NCI-H526 treated with DMSO at 0.1 percent for 48 hours (cell line): Measurements from ENCODE around the gene SDK2.
A peak's percentile ranks its signal among the peaks of the same experiment; 100 is the strongest.
"Not testable (repeated sequence)": the region's sequence is repeated elsewhere in the genome, so short reads cannot be mapped to it uniquely, and the experiment has no call there.

ENCODE experiments used
- DNase-seq: peaks from one replicate; lab custom pipeline; 2025; lab: John Stamatoyannopoulos, UW

The SDK2 gene

DNA sequence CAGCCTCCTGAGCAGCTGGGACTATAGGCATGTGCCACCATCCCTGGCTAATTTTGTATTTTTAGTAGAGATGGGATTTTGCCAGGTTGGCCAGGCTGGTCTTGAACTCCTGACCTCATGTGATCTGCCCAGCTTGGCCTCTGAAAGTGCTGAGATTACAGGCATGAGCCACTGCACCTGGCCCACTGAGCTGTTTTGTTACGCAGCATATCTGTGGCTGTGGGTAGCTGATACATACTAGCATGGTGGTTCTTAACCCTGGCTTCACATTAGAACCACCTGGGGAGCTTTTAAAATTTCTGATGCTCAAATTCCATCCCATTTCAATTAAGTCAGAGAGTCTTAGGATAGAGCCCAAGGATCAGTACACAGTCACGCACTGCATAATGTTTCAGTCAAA lies 190.8 kb downstream of the SDK2 start:
- not testable (repeated sequence) for DNase-seq

DNA sequence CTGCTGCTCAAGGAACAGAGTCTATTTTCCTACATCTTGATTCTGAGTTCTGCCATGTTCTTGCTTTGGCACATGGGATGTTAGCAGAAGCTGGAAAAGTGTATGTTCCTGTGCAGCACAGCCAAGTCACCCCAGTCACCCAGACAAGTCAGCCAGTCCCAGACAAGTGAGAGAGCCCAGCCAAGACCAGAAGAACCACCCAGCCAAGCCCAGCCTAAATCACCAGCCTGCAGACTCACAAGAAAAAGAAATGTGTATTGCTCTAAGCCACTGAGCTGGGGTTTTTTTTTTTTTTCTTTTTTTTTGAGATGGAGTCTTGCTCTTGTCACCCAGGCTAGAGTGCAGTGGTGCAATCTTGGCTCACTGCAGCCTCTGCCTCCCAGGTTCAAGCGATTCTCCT lies 191.2 kb downstream of the SDK2 start:
- no peak for DNase-seq

DNA sequence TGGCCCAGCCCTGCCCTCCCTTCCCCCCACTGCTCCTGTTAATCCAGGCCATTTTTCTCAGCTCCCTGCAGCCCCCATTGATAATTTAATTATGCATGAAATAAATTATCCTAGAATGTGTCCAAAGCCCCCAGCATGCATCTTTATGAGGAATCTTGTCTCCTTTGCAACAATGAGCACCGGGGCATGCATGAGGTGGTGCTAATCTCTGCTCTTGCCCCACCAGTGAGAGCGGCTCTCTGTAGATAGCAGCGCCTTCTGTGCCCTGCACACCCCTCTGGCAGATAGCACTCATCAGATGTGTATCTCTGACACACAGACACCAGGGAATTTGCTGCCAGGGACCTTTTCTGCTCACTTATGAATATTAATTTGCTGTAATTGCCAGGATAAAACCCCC lies 192.2 kb downstream of the SDK2 start:
- no peak for DNase-seq

DNA sequence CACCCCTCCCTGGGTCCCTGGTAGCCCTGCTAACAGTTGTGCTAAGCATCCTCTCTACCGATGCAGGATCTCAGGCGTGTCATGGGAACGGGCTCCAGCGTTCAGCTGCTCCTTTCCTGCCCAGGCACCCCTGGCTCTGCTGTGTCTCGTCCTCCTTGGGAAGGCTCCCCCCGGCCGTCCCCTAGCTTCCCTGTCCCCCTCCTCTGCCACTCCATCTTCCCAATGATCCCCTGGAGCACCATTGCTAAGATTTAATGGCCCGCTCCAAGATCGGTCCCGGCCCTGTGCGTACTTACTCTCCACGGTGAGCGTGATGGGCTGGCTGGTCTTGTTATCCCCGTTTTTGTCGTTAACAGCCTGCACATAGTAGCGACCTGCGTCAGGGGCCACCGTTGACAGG lies 196.9 kb downstream of the SDK2 start:
- no peak for DNase-seq

DNA sequence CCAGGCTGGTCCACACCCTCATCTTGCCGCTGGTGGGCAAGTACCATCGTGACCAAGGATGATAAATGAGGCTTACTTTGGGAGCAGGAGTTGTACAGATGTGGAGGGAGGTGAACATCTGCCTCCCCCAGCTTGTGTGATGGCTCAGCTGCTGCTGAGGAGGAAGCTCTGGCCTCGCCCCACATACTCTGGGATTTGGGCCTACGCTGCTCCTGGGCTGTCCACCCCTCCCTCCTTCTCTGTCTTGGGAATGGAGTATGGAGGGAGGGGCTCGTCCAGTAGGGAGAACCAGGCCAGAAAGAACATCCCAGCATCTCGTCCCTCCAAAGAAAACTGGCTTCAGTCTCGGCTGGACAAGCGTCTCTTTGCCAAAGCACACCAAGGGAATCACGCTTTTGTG lies 197.6 kb downstream of the SDK2 start:
- no peak for DNase-seq

GRCh38 chr17:73445466-73445865 lies 198.8 kb downstream of the SDK2 start:
- no peak for DNase-seq

- no peak for DNase-seq
These were observed 200.2 kb downstream of the SDK2 start for GRCh38 chr17:73444021-73444420.

GRCh38 chr17:73439597-73439996 lies 204.6 kb downstream of the SDK2 start:
- no peak for DNase-seq

DNA sequence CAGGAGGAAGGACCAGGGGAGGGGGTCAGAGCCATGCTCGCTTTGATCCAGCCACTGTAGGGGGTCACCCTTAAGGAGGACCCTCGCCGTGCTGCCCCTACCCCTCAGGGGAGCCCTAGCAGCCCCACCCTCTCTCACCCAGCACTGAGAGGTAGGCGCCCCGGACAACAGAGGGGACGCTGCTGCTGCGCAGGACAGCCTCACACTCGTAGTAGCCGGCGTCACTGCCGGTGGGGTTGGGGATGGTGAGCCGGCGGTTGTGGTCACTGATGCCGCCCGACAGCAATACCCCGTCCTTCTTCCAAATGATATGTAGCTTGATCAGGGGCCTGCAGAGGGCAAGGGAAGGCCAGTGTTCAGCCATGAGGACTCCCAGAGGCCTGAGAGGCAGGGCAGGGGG lies 206.4 kb downstream of the SDK2 start:
- DNase-seq = no peak

DNA sequence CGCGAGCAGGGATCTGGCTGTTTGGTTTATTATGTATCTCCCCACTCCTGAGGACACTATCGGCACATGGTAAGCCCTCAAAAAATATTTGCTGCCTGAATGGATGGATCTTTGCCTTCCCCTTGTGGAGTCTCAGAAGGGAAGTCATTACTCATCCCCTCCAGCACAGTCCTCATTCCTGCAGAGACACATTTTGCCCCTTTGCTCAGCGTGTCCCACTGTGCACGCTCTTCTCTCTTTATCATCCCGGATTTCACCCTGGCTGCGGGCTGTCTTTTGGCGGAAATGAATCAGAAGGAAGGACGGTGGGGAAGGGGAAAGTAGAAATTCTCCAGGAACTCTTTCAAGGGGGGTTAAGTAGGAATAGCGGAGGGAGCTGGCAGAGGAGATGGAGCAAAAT lies 207.3 kb downstream of the SDK2 start:
- DNase-seq = no peak

- DNase-seq = no peak
These were observed 208.8 kb downstream of the SDK2 start for GRCh38 chr17:73435412-73435811.

- no peak for DNase-seq
These were observed 210.1 kb downstream of the SDK2 start for GRCh38 chr17:73434154-73434553.

DNA sequence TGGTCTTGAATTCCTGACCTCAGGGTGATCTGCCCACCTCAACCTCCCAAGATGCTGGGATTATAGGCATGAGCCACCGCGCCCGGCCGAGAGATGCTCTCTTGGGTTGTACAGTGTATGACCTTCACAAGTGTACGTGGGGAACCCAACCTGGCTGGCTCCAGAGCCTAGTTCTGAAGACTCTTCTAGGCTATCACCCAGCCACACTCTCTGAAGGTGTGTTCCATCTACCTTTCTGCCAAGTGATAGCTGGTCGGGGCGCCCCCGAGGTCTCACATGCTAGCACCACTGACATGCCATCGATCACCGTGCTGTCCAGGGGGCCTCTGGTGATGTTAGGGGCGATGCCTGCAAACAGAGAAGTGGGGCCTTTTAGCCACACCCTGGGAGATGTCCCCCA lies 210.7 kb downstream of the SDK2 start:
- DNase-seq = no peak

- no peak for DNase-seq
These were observed 211.5 kb downstream of the SDK2 start for GRCh38 chr17:73432624-73433190.

- no peak for DNase-seq
These were observed 212.6 kb downstream of the SDK2 start for GRCh38 chr17:73431401-73432205.

GRCh38 chr17:73430848-73431247 lies 213.4 kb downstream of the SDK2 start:
- DNase-seq = no peak

GRCh38 chr17:73430165-73430680 lies 214.0 kb downstream of the SDK2 start:
- no peak for DNase-seq

GRCh38 chr17:73429440-73430164 lies 214.6 kb downstream of the SDK2 start:
- peak; percentile 51 for DNase-seq

DNA sequence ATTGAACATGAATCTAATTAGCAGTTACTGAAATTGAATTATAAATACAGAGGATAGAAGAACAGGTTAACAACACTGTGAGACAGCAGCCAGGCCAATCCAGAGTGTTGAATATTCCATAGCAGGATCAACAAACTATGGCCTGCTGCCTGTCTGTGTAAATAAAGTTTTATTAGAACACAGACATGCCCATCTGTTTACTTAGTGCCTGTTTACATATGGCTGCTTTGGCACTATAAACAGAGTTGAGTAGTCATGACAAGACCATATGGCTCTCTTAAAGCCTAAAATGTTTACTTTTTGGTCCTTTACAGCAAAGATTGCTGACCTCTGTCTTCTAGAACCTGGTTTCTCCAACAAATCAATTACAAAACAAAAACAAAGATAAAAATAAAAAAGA lies 217.0 kb downstream of the SDK2 start:
- no peak for DNase-seq

DNA sequence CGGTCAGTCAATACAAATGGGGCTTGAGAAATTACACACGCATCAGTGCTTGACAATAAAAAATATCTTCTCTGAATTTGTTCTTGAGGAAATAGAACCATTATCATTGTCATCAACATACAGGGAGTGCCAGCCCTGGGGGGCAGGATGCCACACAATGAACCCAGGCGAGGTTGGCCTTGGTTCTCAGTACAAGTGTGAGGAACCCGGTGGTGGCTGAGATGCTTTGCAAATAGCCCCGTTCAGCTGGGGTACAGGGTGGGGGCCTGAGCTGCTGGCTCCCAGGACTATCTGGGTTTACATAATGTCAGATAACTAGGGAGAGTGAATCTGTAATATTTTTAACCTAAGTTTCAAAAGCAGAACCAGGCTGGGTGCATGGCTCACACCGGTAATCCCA lies 219.7 kb downstream of the SDK2 start:
- DNase-seq = no peak

- DNase-seq = no peak
These were observed 220.4 kb downstream of the SDK2 start for GRCh38 chr17:73423806-73424205.

DNA sequence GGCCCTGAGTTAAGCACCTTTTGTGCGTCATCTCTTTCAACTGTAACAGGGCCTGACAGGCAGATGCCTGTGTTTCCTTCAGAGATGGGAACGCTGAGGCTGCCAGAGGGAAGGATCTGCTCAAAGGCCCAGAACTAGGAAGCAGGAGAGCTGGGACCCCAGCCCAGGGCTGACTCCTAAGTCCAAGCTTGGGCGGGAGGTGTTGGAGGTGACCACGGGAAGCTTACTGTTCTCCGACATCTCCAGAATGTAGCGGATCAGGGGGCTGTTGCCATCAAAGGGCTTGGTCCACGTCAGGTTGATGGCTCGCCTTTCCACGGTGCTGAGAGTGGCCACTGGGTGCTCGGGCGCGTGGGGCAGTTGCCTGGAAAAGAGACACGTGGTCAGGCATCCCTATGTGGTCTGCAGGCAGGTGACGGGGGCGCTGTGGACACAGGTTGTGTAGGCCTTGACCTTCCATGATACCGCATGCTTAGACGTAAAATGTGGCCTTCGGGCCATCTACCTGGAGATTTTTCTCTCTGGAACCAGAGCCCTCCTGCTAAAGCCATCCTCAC lies 221.0 kb downstream of the SDK2 start:
- DNase-seq = no peak

DNA sequence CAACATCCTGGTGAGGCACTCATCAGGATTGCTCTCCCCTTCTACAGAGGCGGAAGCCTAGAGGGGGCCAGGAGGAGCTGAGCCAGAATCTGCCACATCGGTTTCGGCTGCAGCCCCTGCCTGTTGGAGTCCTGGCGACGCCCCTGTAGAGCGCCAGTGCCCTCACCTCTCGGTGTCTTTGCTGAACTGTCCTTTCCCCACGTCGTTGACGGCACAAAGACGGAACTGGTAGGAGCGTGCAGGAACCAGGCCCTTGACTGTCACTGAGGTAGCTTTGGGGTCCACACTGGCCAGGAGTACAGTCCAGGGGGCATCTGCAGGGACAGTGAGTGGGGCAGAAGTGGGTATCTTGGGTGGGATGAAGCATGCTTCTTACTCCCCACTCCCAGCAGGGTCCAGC lies 222.1 kb downstream of the SDK2 start:
- DNase-seq = no peak
